ENCODE results near the gene MMP17.

The MMP17 gene

DNA sequence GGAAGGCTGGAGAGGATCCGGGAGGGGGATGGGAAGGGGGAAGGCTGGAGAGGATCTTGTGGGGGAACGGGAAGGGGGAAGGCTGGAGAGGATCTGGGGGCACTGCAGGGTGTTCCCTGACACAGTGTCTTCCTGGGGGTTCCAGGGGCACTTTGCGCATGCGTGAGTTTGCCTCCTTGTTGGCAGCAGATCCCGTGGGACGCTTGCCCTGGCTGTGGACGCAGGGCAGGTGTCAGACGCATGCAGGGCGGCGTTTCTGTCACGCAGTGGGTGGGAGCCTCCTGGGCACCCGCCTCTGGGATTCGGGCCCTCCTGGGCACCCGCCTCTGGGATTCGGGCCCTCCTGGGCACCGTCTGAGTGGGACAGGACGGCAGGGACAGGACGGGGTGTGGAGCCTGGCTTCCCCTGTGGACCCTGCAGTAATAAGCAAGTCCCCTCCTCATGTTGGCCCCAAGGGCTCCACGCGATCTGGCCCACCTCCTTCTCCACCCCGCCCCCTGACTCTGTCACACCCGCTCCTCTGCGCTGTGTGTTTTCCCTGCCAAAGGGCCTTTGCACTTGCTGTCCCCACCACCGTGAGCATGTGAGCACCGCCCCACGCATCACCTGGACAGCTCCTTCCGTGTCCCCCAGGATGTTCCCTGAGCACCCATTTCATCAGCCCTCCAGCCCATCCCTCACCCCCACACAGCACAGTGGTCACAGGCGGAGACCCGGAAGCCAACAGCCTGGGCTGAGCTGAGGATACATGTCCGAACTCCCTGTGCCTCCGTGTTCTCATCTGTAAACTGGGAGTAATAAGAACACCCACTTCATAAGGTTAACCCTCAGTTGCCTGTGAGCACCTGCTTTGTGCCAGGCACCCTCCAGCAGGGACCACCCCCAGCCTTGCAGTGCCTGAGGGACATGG lies 4.4 kb downstream of the MMP17 start:
- peak overlapping the region; percentile 47; the same call in 1 of the 2 replicates for H3K27ac ChIP-seq
- TF ChIP-seq, protein P1, sequence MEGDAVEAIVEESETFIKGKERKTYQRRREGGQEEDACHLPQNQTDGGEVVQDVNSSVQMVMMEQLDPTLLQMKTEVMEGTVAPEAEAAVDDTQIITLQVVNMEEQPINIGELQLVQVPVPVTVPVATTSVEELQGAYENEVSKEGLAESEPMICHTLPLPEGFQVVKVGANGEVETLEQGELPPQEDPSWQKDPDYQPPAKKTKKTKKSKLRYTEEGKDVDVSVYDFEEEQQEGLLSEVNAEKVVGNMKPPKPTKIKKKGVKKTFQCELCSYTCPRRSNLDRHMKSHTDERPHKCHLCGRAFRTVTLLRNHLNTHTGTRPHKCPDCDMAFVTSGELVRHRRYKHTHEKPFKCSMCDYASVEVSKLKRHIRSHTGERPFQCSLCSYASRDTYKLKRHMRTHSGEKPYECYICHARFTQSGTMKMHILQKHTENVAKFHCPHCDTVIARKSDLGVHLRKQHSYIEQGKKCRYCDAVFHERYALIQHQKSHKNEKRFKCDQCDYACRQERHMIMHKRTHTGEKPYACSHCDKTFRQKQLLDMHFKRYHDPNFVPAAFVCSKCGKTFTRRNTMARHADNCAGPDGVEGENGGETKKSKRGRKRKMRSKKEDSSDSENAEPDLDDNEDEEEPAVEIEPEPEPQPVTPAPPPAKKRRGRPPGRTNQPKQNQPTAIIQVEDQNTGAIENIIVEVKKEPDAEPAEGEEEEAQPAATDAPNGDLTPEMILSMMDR (conservative IDR thresholded peaks at IDR 0.05), result no peak

DNA sequence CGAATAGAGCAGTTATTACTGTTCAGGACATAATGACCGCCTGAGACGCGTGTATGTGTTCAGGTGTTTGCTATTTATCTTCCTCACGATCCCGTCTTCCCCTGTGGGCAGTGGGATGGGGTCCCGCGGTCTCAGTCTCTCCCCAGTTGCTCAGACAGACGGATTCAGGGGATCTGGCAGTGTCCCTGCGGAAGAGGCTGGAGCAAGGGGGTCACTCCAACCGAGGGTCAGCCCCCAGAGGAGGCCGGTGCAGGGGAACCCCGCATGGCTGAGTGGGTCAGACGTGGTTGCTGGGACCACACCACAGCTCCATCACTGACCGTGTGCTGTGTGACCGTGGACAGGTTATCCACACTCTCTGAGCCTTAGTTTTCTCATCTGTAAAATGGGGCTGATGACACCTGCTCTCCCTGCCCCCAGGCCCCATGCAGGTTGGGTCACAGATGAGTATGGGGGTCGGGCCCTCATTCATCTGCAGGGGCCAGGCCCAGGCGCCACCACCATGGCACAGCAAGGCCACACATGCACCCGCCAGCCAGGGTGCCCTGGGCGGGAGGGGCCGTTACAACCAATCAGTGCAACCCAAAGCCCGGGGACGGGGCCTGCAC lies 5.2 kb downstream of the MMP17 start:
- TF ChIP-seq, protein P1 (conservative IDR thresholded peaks at IDR 0.05), result no peak
- H3K27ac ChIP-seq, result no peak overlapping the region

DNA sequence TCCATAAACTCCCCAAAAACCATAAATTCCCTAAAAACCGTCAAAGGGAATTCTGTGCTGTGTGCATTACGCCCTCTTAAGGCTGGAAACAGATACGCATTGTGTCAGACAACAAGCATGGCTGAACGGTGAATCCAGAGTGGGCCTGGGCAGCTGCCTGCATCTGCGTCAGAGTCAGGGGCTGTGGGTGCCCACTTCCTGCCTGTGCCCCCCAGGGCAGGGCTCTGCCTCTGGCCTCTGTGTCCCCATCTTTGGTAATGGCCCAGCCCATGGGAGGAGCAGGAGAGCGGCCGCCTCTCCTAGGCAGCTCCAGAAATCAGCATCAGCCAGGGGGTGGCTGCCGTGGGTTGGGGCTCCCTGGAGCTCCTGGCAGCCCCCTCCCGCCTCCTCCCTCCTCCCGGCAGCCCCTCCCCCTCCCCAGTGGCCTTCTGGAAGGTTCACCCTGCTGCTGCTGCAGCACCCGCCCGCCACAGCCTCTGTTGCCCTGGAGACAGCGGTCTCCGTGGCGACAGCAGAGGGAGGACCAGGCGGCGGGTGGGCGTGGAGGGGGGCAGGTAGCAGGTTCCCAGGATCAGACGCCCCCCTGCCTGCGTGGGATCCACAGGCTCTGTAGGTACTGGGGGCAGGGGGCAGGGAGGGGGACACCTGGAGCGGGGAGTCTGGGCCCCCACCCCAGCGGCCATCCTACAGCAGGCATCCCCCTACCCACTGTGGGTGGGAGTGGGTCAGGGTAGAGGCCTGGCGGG lies 5.9 kb downstream of the MMP17 start:
- TF ChIP-seq, protein P1 (conservative IDR thresholded peaks at IDR 0.05), result peak; percentile 69
- no peak overlapping the region for H3K27ac ChIP-seq

DNA sequence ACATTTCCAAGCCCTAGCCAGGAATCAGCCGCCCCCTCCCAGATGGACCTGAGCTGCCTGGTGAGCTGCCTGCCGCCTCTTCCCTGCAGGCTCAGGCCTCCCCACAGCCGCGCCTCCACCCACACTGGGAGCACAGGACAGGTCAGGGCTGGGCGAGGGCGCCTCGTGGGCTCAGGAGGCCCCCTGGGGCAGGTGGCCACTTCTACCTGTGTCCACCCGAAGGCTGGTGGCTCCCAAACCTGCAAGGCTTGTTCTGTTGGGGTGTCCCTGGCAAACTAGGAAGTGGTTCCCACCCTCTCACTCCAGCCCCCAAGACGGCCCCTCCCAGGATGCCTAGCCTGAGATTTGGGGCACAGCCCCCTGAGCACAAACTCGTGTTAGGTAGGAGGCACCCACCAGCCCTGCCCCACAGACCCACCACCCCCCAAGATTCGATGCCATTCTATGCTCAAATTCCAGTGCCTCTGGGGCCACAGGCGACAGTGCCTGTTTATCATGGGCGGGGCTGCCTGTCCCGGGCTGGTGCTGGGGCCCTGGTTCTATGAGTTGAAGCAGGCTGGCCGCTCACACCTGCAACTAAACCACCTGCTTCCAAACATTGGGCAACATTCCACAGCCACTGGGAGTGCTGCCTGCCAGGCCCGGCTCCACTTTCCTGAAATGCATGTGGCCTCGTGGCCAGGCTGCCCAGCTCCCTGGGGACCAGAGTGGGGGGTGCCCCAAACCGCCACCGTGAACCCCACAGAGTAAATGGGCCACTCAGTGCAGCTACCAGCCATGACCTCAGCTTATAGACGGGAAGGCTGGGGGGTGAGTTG lies 6.8 kb downstream of the MMP17 start:
- H3K27ac ChIP-seq, result no peak overlapping the region
- TF ChIP-seq, protein P1 (conservative IDR thresholded peaks at IDR 0.05), result no peak

DNA sequence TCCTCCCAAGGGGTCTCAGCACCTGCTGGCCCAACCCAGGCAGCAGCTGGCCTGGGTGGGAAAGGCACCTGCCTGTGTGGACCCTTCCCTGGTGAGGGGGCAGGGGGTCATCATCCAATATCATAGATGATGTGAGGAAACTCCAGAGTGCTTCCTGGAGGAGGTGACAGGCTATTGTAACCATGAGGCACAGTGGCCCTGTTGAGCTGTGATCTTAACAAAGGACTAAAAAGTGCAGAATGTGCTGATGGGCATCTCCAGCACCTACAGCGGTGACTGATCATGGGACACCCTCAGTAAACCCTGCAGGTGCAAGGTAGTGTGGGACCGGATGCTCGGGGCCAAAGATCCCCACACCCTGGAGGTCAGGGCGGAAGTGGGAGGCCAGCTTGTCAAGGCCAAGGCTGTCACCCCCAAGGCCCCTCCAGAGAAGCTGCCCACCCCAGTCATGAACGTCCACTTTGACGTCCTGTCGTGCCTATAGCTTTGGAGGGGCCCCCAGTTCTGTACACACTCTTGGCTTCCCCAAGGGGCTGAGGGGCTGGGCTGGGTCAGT lies 7.5 kb downstream of the MMP17 start:
- TF ChIP-seq, protein P1 (conservative IDR thresholded peaks at IDR 0.05), result no peak
- H3K27ac ChIP-seq, result no peak overlapping the region

DNA sequence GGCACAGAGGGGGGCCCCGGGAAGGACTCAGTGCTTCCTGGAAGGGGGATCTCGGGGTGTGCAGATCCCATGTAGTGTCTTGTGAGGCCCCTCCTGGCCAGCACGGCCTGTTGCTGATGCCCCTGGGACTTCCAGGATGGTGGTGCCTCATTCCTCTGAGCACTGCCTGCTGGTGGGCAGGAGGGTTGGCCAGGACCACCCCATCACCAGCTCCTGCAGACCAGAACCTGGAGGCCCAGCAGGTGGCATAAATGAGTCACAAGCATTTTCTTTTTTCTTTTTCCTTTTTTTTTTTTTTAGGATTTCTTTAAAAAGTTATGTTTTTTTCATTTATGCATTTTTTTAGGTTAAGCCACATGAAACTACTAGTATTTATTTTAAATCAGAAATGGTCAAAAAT lies 8.0 kb downstream of the MMP17 start:
- TF ChIP-seq, protein P1 (conservative IDR thresholded peaks at IDR 0.05), result peak; percentile 73

More for the DNA sequence above, 8.0 kb downstream of the MMP17 start:
- H3K27ac ChIP-seq, result no peak overlapping the region
